ENCODE measurements around the gene SLC9A2. TPM values are rescaled to one million over a fixed set of nuclear protein-coding genes. Genes with fewer than 3 reads are reported as not detected.

Gene SLC9A2
- total RNA-seq, 5 donors from 2014 or later (not counting 1 experiment from before 2014, with no cell fraction given) = not detected

DNA sequence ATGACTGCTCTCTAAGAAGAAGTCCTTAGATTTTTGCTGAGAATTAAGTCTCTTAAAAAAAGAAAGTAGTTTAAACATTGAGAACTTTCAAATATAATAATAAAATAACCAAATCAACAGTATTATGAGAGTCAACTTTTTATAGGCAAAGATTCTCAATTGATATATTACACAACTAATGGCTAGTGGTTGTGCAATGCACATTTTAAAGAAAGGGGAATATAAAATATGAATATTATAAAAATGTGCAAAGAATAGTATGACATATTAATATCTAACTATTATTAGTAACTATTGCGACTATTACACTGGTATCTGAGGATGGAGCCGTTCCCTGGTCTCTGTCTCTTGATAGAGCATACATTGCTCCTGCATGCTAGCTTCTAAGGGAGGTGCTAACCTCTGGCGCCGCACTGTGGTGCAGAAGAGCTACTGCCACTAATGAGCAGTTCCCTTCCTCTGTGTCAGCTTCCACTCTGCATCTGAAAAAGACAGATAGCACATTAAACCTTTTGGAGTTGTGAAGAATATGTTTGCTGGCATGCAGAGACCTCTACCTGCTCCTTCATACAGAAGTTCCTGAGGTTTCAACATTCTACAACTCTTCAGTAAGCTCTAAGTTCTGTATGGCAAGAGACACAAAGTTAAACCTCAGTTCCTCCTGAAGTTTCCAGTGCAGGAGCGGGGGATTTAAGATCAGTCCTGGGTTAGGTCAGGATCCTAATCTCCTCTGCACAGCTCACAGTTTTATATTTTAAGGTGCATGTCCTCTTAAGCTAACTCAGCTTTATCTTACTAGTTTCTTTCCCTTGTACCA lies 3.5 kb upstream of the SLC9A2 start:
- Mint-ChIP-seq H3K4me1 (peaks cover 10 to 15% (median 14%) of the 10 kb centered on the region in 3 donors), H3K4me3 (no peak overlapping the region), H3K36me3 (no peaks in the 10 kb centered on the region), H3K27ac (no peak overlapping the region), H3K27me3 (peaks cover 44 to 47% of the 10 kb centered on the region in 2 donors), H3K9me3 (no peaks in the 10 kb centered on the region)
- peak in 2 of 4 experiments; percentile 38 to 65 for ATAC-seq (replicated peaks in 1 of 4)
- Histone ChIP-seq H3K9me3 (no peaks in the 10 kb centered on the region), H3K36me3 (ENCODE audit: control insufficient read depth in 2 of 2, extremely low read depth in 1 of 2, insufficient read depth in 1 of 2, low read length in 1 of 2) (no peaks in the 10 kb centered on the region), H3K4me1 (ENCODE audit: control insufficient read depth in 1 of 2, extremely low read depth in 1 of 2, insufficient read depth in 2 of 2, low read length in 2 of 2) (peaks cover 2 to 13% of the 10 kb centered on the region in 2 experiments), H3K27me3 (replicated peaks in 1 of 2; ENCODE audit: control insufficient read depth in 2 of 2, extremely low read depth in 1 of 2, insufficient read depth in 2 of 2, low read length in 1 of 2) (peaks cover 10 to 19% of the 10 kb centered on the region in 2 experiments), H3K4me3 (ENCODE audit: control insufficient read depth in 1 of 2, extremely low read depth in 1 of 2, low read length in 1 of 2) (no peak overlapping the region), H3K27ac (ENCODE audit: low read length) (no peak overlapping the region)
- peak in 24 of 35 experiments; percentile 8 to 55 (median 20) for DNase-seq
- WGBS (ENCODE audit: insufficient coverage) = 29% methylated on average over 3 of the region's 5 CpGs
- POLR2A ChIA-PET = no interaction called here
- CTCF ChIA-PET = interaction anchor here (0.8 to 1.6 kb wide), 6 partner anchors 15 to 375 kb away, joined by 3 to 15 read pairs (median 4); partner anchors contain the start of gene SLC9A4 (in 1 of the 2)

DNA sequence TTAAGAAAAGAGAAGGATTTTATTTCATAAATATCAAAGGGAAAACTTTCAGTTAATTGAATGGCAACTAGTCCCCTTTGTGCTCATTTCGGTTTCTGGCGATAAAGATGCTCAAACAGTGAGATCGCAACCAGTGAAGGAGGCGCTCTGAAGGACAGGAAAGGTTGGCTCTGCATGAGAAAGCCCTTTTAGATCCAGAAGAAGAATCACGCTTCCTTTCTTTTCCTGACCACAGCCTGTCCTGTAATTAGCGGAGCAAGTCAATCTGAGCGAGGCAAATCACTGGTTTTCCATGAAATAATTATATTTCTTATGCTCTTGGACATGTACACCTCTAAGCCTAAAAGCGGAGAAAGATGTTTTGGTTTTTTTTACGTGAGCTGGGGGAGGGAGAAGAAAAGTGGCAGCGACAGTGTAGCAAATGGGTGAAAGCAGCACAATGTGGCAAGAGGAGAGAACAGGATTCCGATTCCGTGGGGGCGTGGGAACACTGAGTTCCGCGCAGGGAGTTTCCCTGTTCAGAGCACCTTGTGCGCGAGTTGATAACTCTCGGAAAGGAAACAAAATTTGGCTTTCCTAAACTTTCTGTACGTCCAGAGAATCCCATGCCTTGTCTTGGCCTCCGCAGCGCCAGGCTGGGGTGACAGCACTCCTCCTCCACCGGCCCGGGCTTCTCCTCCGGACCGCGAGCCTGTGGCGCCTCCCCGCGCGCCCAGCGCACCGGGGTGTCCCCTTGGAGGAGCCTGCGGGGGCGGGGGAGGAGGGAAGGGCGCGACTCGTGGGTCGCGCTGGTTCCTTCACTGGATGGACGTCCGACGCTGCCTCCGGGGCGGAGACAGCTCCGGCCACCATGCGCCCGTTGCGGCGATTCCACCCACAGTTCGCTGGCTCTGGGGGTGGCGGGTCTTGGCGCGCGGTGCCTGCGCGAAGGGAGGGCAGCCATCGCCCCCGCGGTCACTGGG lies 620 bp upstream of the SLC9A2 start:
- Mint-ChIP-seq H3K4me3 (peak overlapping the region; percentile 22 to 80 (median 65)), H3K36me3 (no peaks in the 10 kb centered on the region), H3K27ac (no peak overlapping the region), H3K27me3 (peaks cover 56 to 66% of the 10 kb centered on the region in 2 donors), H3K9me3 (no peaks in the 10 kb centered on the region), H3K4me1 (peaks cover 10 to 15% (median 14%) of the 10 kb centered on the region in 3 donors)
- DNase-seq (peak in 2 of 35 experiments; percentile 1), ATAC-seq (replicated peaks in 1 of 4) (peak in 1 of 4 experiments; percentile 23)
- ChIA-PET CTCF (no interaction called here), POLR2A (no interaction called here)
- H3K27ac ChIP-seq (ENCODE audit: low read length) = no peak overlapping the region
- WGBS (ENCODE audit: insufficient coverage) = 5% methylated on average over 51 of the region's 59 CpGs
- peak overlapping the region in 1 of 2 donors; percentile 79 for H3K4me3 ChIP-seq (ENCODE audit: control insufficient read depth in 1 of 2, extremely low read depth in 1 of 2, low read length in 1 of 2)
- peaks cover 2 to 13% of the 10 kb centered on the region in 2 experiments for H3K4me1 ChIP-seq (ENCODE audit: control insufficient read depth in 1 of 2, extremely low read depth in 1 of 2, insufficient read depth in 2 of 2, low read length in 2 of 2)
- no peaks in the 10 kb centered on the region for H3K36me3 ChIP-seq (ENCODE audit: control insufficient read depth in 2 of 2, extremely low read depth in 1 of 2, insufficient read depth in 1 of 2, low read length in 1 of 2)
- no peaks in the 10 kb centered on the region for H3K9me3 ChIP-seq
- peaks cover 13 to 27% of the 10 kb centered on the region in 2 experiments for H3K27me3 ChIP-seq (replicated peaks in 1 of 2; ENCODE audit: control insufficient read depth in 2 of 2, extremely low read depth in 1 of 2, insufficient read depth in 2 of 2, low read length in 1 of 2)

DNA sequence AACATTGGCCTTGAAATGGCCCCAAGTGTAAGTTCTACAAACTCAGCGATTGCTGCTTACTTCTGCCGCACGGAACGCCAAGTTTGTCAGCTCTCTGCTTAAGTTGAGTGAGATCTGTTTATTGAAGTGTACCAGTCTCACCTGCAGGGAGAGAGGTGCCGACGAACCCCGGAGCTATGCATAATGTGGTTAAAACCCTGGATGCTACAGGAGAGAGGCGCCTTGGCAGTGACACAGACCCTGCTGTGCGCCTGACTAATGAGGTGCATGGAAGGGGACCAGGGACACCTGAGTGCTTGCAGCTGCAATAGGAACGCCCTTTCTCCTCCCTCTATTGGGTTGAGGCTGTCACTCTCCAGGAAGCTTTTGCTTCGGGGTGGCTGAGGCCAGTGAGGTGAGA lies 979 bp downstream of the SLC9A2 start:
- Mint-ChIP-seq H3K27me3 (peaks cover 54 to 57% of the 10 kb centered on the region in 2 donors), H3K27ac (no peak overlapping the region), H3K9me3 (no peaks in the 10 kb centered on the region), H3K4me3 (peak overlapping the region; percentile 39 to 57 (median 45)), H3K4me1 (peaks cover 10 to 15% (median 14%) of the 10 kb centered on the region in 3 donors), H3K36me3 (no peaks in the 10 kb centered on the region)
- 73% methylated on average over 7 of the region's 11 CpGs for WGBS (ENCODE audit: insufficient coverage)
- ChIA-PET POLR2A (interaction anchor here in 1 of 2 donors (0.6 kb wide), 1 partner anchor 450 kb away, joined by 3 read pairs; no protein-coding TSS in a partner anchor), CTCF (no interaction called here)
- Histone ChIP-seq H3K27me3 (replicated peaks in 1 of 2; ENCODE audit: control insufficient read depth in 2 of 2, extremely low read depth in 1 of 2, insufficient read depth in 2 of 2, low read length in 1 of 2) (peaks cover 13 to 27% of the 10 kb centered on the region in 2 experiments), H3K4me1 (ENCODE audit: control insufficient read depth in 1 of 2, extremely low read depth in 1 of 2, insufficient read depth in 2 of 2, low read length in 2 of 2) (peaks cover 2 to 13% of the 10 kb centered on the region in 2 experiments), H3K36me3 (ENCODE audit: control insufficient read depth in 2 of 2, extremely low read depth in 1 of 2, insufficient read depth in 1 of 2, low read length in 1 of 2) (no peaks in the 10 kb centered on the region), H3K9me3 (no peaks in the 10 kb centered on the region), H3K4me3 (ENCODE audit: control insufficient read depth in 1 of 2, extremely low read depth in 1 of 2, low read length in 1 of 2) (no peak overlapping the region), H3K27ac (ENCODE audit: low read length) (no peak overlapping the region)
- no peak for ATAC-seq (replicated peaks in 1 of 4)
- no peak for DNase-seq

GRCh38 chr2:102621630-102622029 lies 2.3 kb downstream of the SLC9A2 start:
- Histone ChIP-seq H3K4me1 (ENCODE audit: control insufficient read depth in 1 of 2, extremely low read depth in 1 of 2, insufficient read depth in 2 of 2, low read length in 2 of 2) (peaks cover 2 to 13% of the 10 kb centered on the region in 2 experiments), H3K27ac (ENCODE audit: low read length) (no peak overlapping the region), H3K9me3 (no peaks in the 10 kb centered on the region), H3K36me3 (ENCODE audit: control insufficient read depth in 2 of 2, extremely low read depth in 1 of 2, insufficient read depth in 1 of 2, low read length in 1 of 2) (no peaks in the 10 kb centered on the region), H3K27me3 (replicated peaks in 1 of 2; ENCODE audit: control insufficient read depth in 2 of 2, extremely low read depth in 1 of 2, insufficient read depth in 2 of 2, low read length in 1 of 2) (peaks cover 13 to 27% of the 10 kb centered on the region in 2 experiments), H3K4me3 (ENCODE audit: control insufficient read depth in 1 of 2, extremely low read depth in 1 of 2, low read length in 1 of 2) (no peak overlapping the region)
- POLR2A ChIA-PET = no interaction called here
- Mint-ChIP-seq H3K9me3 (peaks cover 0 to 2% (median 0%) of the 10 kb centered on the region in 3 donors), H3K27me3 (peaks cover 46 to 49% of the 10 kb centered on the region in 2 donors), H3K27ac (no peak overlapping the region), H3K4me1 (peaks cover 10 to 15% (median 14%) of the 10 kb centered on the region in 3 donors), H3K36me3 (no peaks in the 10 kb centered on the region), H3K4me3 (no peak overlapping the region)
- DNase-seq = no peak
- CTCF ChIA-PET = no interaction called here
- ATAC-seq (replicated peaks in 1 of 4) = no peak
- WGBS (ENCODE audit: insufficient coverage) = 50% methylated on average over 3 of the region's 4 CpGs

DNA sequence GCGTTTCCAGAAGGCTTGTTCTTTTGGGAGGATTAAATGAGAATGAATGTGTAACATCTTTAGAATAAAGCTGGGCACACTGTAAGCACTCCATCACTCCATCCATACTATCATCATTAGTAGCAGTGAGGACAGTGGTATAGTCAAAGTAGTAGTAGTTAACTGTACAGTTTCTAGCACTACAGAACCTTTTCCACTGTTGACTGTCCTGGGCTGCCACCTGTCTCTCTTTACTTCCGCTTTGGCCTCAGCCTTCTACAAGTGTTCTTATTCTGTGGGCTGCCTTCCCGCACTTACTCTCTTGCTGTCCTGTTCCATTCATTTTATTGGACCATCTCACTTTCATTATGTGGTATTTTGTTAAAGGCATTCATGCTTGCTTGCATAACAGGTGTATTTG lies 3.3 kb downstream of the SLC9A2 start:
- CTCF ChIA-PET = no interaction called here
- Mint-ChIP-seq H3K27me3 (peaks cover 36 to 43% of the 10 kb centered on the region in 2 donors), H3K27ac (no peak overlapping the region), H3K36me3 (no peaks in the 10 kb centered on the region), H3K4me1 (peaks cover 10 to 15% (median 14%) of the 10 kb centered on the region in 3 donors), H3K9me3 (peaks cover 0 to 2% (median 0%) of the 10 kb centered on the region in 3 donors), H3K4me3 (no peak overlapping the region)
- ATAC-seq (replicated peaks in 1 of 4) (no peak), DNase-seq (no peak)
- Histone ChIP-seq H3K27ac (ENCODE audit: low read length) (no peak overlapping the region), H3K9me3 (no peaks in the 10 kb centered on the region), H3K36me3 (ENCODE audit: control insufficient read depth in 2 of 2, extremely low read depth in 1 of 2, insufficient read depth in 1 of 2, low read length in 1 of 2) (no peaks in the 10 kb centered on the region), H3K4me1 (ENCODE audit: control insufficient read depth in 1 of 2, extremely low read depth in 1 of 2, insufficient read depth in 2 of 2, low read length in 2 of 2) (peaks cover 2 to 13% of the 10 kb centered on the region in 2 experiments), H3K27me3 (replicated peaks in 1 of 2; ENCODE audit: control insufficient read depth in 2 of 2, extremely low read depth in 1 of 2, insufficient read depth in 2 of 2, low read length in 1 of 2) (peaks cover 13 to 27% of the 10 kb centered on the region in 2 experiments), H3K4me3 (ENCODE audit: control insufficient read depth in 1 of 2, extremely low read depth in 1 of 2, low read length in 1 of 2) (no peak overlapping the region)
- POLR2A ChIA-PET = no interaction called here
- WGBS (ENCODE audit: insufficient coverage) = no CpG with 5 or more reads among the region's 3 CpGs

DNA sequence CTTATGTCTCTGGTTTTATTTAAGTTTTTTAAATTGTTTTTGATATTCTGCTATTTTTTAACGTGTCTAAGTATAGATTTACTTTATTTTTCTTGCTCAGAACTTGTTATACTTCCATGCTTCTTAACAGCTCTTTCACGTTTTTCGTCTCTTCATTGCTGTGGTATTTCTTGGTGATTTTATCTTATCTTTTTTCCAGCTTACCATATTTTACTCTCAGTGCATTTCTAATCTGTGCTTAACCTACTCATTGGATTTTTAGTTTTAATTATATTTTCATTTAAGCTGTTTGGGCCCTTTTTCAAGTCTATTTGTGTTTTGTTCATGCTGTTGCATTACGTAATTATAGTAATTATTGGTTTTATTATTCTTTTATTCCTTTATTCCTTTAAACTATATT lies 11.1 kb downstream of the SLC9A2 start:
- Mint-ChIP-seq H3K27me3 (no peaks in the 10 kb centered on the region), H3K4me3 (no peak overlapping the region), H3K4me1 (no peaks in the 10 kb centered on the region), H3K27ac (no peak overlapping the region), H3K36me3 (no peaks in the 10 kb centered on the region), H3K9me3 (peaks cover 0 to 2% (median 0%) of the 10 kb centered on the region in 3 donors)
- Histone ChIP-seq H3K9me3 (no peaks in the 10 kb centered on the region), H3K27me3 (replicated peaks in 1 of 2; ENCODE audit: control insufficient read depth in 2 of 2, extremely low read depth in 1 of 2, insufficient read depth in 2 of 2, low read length in 1 of 2) (no peaks in the 10 kb centered on the region), H3K4me1 (ENCODE audit: control insufficient read depth in 1 of 2, extremely low read depth in 1 of 2, insufficient read depth in 2 of 2, low read length in 2 of 2) (no peaks in the 10 kb centered on the region), H3K36me3 (ENCODE audit: control insufficient read depth in 2 of 2, extremely low read depth in 1 of 2, insufficient read depth in 1 of 2, low read length in 1 of 2) (no peaks in the 10 kb centered on the region), H3K4me3 (ENCODE audit: control insufficient read depth in 1 of 2, extremely low read depth in 1 of 2, low read length in 1 of 2) (no peak overlapping the region), H3K27ac (ENCODE audit: low read length) (no peak overlapping the region)
- ChIA-PET CTCF (interaction anchor here in 1 of 2 donors (1.0 kb wide), 1 partner anchor 15 kb away, joined by 3 read pairs; no protein-coding TSS in a partner anchor), POLR2A (no interaction called here)
- ATAC-seq (replicated peaks in 1 of 4) = no peak
- no CpG with 5 or more reads among the region's 4 CpGs for WGBS (ENCODE audit: insufficient coverage)
- no peak for DNase-seq

Data from T-cell (primary cell).